WTC11 (cell line): Measurements from ENCODE around the gene ANKMY2. TPM values are rescaled to one million over a fixed set of nuclear protein-coding genes. Genes with fewer than 3 reads are reported as not detected.

Source experiments
- ATAC-seq: fragments of 200-7000 bp; cut with Tn5 transposase; 2 replicates; pipeline ENCODE4 v1.10.0; 2021; ENCODE audit warnings: mild to moderate bottlenecking, moderate library complexity
- CTCF ChIA-PET: fragments of 300-600 bp; sonication (Branson Sonifier 250); formaldehyde crosslinking; loops from one replicate; lab custom pipeline; 2021; ENCODE audit warnings: antibody characterized with exemption; lab: Charles Lee
- POLR2A ChIA-PET: fragments of 350-600 bp; sonication (Branson Sonifier 250); formaldehyde crosslinking; loops from one replicate; lab custom pipeline; 2021; ENCODE audit warnings: antibody characterized with exemption; lab: Charles Lee
- DNase-seq: peaks from one replicate; pipeline ENCODE4 v3.0.0; 2021; ENCODE audit warnings: low spot score
- H3K27ac Mint-ChIP-seq: 2 replicates; pipeline ENCODE4 v1.8.0; 2021; ENCODE audit warnings: mixed read lengths
- H3K27me3 Mint-ChIP-seq: 2 replicates; pipeline ENCODE4 v1.8.0; 2021; ENCODE audit warnings: low read depth, mild to moderate bottlenecking, moderate library complexity, mixed read lengths
- H3K36me3 Mint-ChIP-seq: 2 replicates; pipeline ENCODE4 v1.8.0; 2021; ENCODE audit warnings: mixed read lengths
- H3K4me1 Mint-ChIP-seq: 2 replicates; pipeline ENCODE4 v1.8.0; 2022; ENCODE audit warnings: mixed read lengths
- H3K4me3 Mint-ChIP-seq: 2 replicates; pipeline ENCODE4 v1.8.0; 2021; ENCODE audit warnings: mild to moderate bottlenecking, moderate library complexity, mixed read lengths
- H3K9me3 Mint-ChIP-seq: 2 replicates; pipeline ENCODE4 v1.8.0; 2021; ENCODE audit warnings: mixed read lengths
- ATF1 ChIP-seq: sonication (generic); formaldehyde crosslinking; IDR thresholded peaks from 2 replicates; pipeline ENCODE4 v1.8.1; 2023; ENCODE audit warnings: mild to moderate bottlenecking, moderate library complexity, missing genetic modification reagents
- CREM ChIP-seq: sonication (generic); formaldehyde crosslinking; IDR thresholded peaks from 2 replicates; pipeline ENCODE4 v1.8.1; 2022; ENCODE audit warnings: mild to moderate bottlenecking, missing genetic modification reagents, moderate library complexity
- CTCF ChIP-seq: fragments of 200-600 bp; IDR thresholded peaks from 2 replicates; pipeline ENCODE4 v1.8.0; 2022; ENCODE audit warnings: antibody characterized with exemption
- ESRRA ChIP-seq: sonication (generic); formaldehyde crosslinking; IDR thresholded peaks from 2 replicates; pipeline ENCODE4 v1.8.1; 2022; ENCODE audit warnings: mild to moderate bottlenecking, missing genetic modification reagents, borderline replicate concordance
- ETV6 ChIP-seq: sonication (generic); formaldehyde crosslinking; IDR thresholded peaks from 2 replicates; pipeline ENCODE4 v1.8.1; 2022; ENCODE audit warnings: mild to moderate bottlenecking, missing genetic modification reagents
- GRHL2 ChIP-seq: fragments of 250-450 bp; sonication (Bioruptor Pico); IDR thresholded peaks from 2 replicates; pipeline ENCODE4 v1.8.0; 2022; ENCODE audit warnings: mild to moderate bottlenecking, moderate library complexity; ENCODE audit not compliant: insufficient replicate concordance, severe bottlenecking
- HMGA2 ChIP-seq: fragments of 250-450 bp; sonication (Bioruptor Pico); IDR thresholded peaks from 2 replicates; pipeline ENCODE4 v1.4.0; 2021; ENCODE audit warnings: mild to moderate bottlenecking, moderate library complexity
- HMGXB4 ChIP-seq: sonication (generic); formaldehyde crosslinking; IDR thresholded peaks from 2 replicates; pipeline ENCODE4 v1.8.1; 2023; ENCODE audit warnings: mild to moderate bottlenecking, moderate library complexity, missing genetic modification reagents
- IRF1 ChIP-seq: sonication (generic); formaldehyde crosslinking; IDR thresholded peaks from 2 replicates; pipeline ENCODE4 v1.8.0; 2023; ENCODE audit warnings: missing genetic modification reagents
- IRF2 ChIP-seq: sonication (generic); formaldehyde crosslinking; IDR thresholded peaks from 2 replicates; pipeline ENCODE4 v1.8.0; 2022; ENCODE audit warnings: low read depth, missing genetic modification reagents, borderline replicate concordance
- JAZF1 ChIP-seq: fragments of 250-450 bp; sonication (Bioruptor Pico); IDR thresholded peaks from 2 replicates; pipeline ENCODE4 v1.9.0; 2021; ENCODE audit warnings: moderate library complexity, mild to moderate bottlenecking, inconsistent platforms
- MXD4 ChIP-seq: fragments of 250-450 bp; sonication (Bioruptor Pico); IDR thresholded peaks from 2 replicates; pipeline ENCODE4 v1.8.0; 2021; ENCODE audit warnings: mild to moderate bottlenecking, moderate library complexity, borderline replicate concordance
- NFE2L1 ChIP-seq: sonication (generic); formaldehyde crosslinking; IDR thresholded peaks from 2 replicates; pipeline ENCODE4 v1.8.1; 2023; ENCODE audit warnings: missing genetic modification reagents
- PRRX2 ChIP-seq: fragments of 250-450 bp; sonication (Bioruptor Pico); IDR thresholded peaks from 2 replicates; pipeline ENCODE4 v1.8.0; 2021; ENCODE audit warnings: mild to moderate bottlenecking
- SMAD3 ChIP-seq: sonication (generic); formaldehyde crosslinking; IDR thresholded peaks from 2 replicates; pipeline ENCODE4 v1.8.0; 2022; ENCODE audit warnings: missing genetic modification reagents, mild to moderate bottlenecking, borderline replicate concordance
- TCF7 ChIP-seq: sonication (generic); formaldehyde crosslinking; IDR thresholded peaks from 2 replicates; pipeline ENCODE4 v1.8.0; 2022; ENCODE audit warnings: mild to moderate bottlenecking, low read depth, missing genetic modification reagents, moderate library complexity
- TP53 ChIP-seq: sonication (generic); formaldehyde crosslinking; IDR thresholded peaks from 2 replicates; pipeline ENCODE4 v1.8.1; 2023; ENCODE audit warnings: mild to moderate bottlenecking, missing genetic modification reagents
- ZBTB43 ChIP-seq: sonication (generic); formaldehyde crosslinking; IDR thresholded peaks from 2 replicates; pipeline ENCODE4 v1.8.1; 2023; ENCODE audit warnings: mild to moderate bottlenecking, missing genetic modification reagents
- ZNF281 ChIP-seq: sonication (generic); formaldehyde crosslinking; IDR thresholded peaks from 2 replicates; pipeline ENCODE4 v1.8.0; 2023; ENCODE audit warnings: mild to moderate bottlenecking, missing genetic modification reagents
- ZNF396 ChIP-seq: fragments of 250-450 bp; sonication (Bioruptor Pico); IDR thresholded peaks from 2 replicates; pipeline ENCODE4 v1.8.0; 2021; ENCODE audit warnings: mild to moderate bottlenecking, moderate library complexity, borderline replicate concordance
- ZNF512 ChIP-seq: sonication (generic); formaldehyde crosslinking; IDR thresholded peaks from 2 replicates; pipeline ENCODE4 v1.8.1; 2022; ENCODE audit warnings: missing genetic modification reagents, borderline replicate concordance
- total RNA-seq: library from RNA; stranded (reverse); gene quantifications from 3 replicates; pipeline ENCODE4 v1.2.3, GENCODE V29; 2021

ANKMY2 gene
- total RNA-seq, 1 experiment from 2014 or later: 13.6 TPM

- no peak for TF ChIP-seq ZNF281 (CRISPR knock-in tag)
- TF ChIP-seq TCF7 (CRISPR knock-in tag): no peak
- no peak for TF ChIP-seq GRHL2 (CRISPR knock-in tag)
- no peak for TF ChIP-seq PRRX2 (CRISPR knock-in tag)
- TF ChIP-seq ATF1 (CRISPR knock-in tag): no peak
- no peak for TF ChIP-seq SMAD3 (CRISPR knock-in tag)
- no peak for TF ChIP-seq CREM (CRISPR knock-in tag)
- TF ChIP-seq, all 79 proteins: peak for 0
These were observed 81.6 kb downstream of the ANKMY2 start (continued) for GRCh38 chr7:16564023-16564380.

GRCh38 chr7:16563281-16564022 lies 82.1 kb downstream of the ANKMY2 start:
- Mint-ChIP-seq H3K27me3 (no peaks in the 10 kb centered on the region), H3K36me3 (no peaks in the 10 kb centered on the region), H3K4me1 (peaks cover 9% of the 10 kb centered on the region), H3K9me3 (no peaks in the 10 kb centered on the region), H3K27ac (no peak overlapping the region), H3K4me3 (no peak overlapping the region)
- ChIA-PET POLR2A (interaction anchor here (0.8 kb wide), 1 partner anchor 132 kb away, joined by 3 read pairs; no protein-coding TSS in a partner anchor), CTCF (no interaction called here)
- no peak for ATAC-seq
- no peak for TF ChIP-seq TP53 (CRISPR knock-in tag)
- TF ChIP-seq MXD4 (CRISPR knock-in tag): no peak
- TF ChIP-seq CTCF: no peak
- no peak for TF ChIP-seq SMAD3 (CRISPR knock-in tag)
- no peak for TF ChIP-seq ETV6 (CRISPR knock-in tag)
- no peak for TF ChIP-seq IRF1 (CRISPR knock-in tag)
- no peak for TF ChIP-seq ESRRA (CRISPR knock-in tag)
- no peak for DNase-seq

- Mint-ChIP-seq H3K36me3 (no peaks in the 10 kb centered on the region), H3K9me3 (no peaks in the 10 kb centered on the region), H3K27me3 (no peaks in the 10 kb centered on the region), H3K4me3 (no peak overlapping the region), H3K4me1 (peaks cover 9% of the 10 kb centered on the region), H3K27ac (no peak overlapping the region)
- DNase-seq: no peak
- POLR2A ChIA-PET: interaction anchor here (0.8 kb wide), 1 partner anchor 131 kb away, joined by 3 read pairs; no protein-coding TSS in a partner anchor
- CTCF ChIA-PET: interaction anchor here (1.2 kb wide), 1 partner anchor 15 kb away, joined by 4 read pairs; no protein-coding TSS in a partner anchor
- no peak; the same call in 1 of the 2 replicates for ATAC-seq
- no peak for TF ChIP-seq HMGA2 (CRISPR knock-in tag)
- TF ChIP-seq ETV6 (CRISPR knock-in tag): no peak
- no peak for TF ChIP-seq JAZF1 (CRISPR knock-in tag)
- TF ChIP-seq ZNF512 (CRISPR knock-in tag): no peak
- TF ChIP-seq NFE2L1: no peak
- TF ChIP-seq ZNF396 (CRISPR knock-in tag): no peak
- TF ChIP-seq ZBTB43 (CRISPR knock-in tag): no peak
- TF ChIP-seq HMGXB4 (CRISPR knock-in tag): no peak
- TF ChIP-seq IRF2 (CRISPR knock-in tag): no peak
These were observed 82.9 kb downstream of the ANKMY2 start for GRCh38 chr7:16562456-16563220.
